HepG2 (cell line): ENCODE measurements around the gene RPL23. TPM values are rescaled to one million over a fixed set of nuclear protein-coding genes. Genes with fewer than 3 reads are reported as not detected.

Source experiments
- ERF ChIP-seq: IDR thresholded peaks from 2 replicates; pipeline ENCODE4 v1.6.1; 2018; ENCODE audit warnings: missing biosample characterization, missing genetic modification reagents
- FOSL1 ChIP-seq: sonication (generic); formaldehyde crosslinking; IDR thresholded peaks from 2 replicates; pipeline ENCODE4 v1.9.0; 2021; ENCODE audit warnings: missing genetic modification reagents, borderline replicate concordance
- HMG20A ChIP-seq: IDR thresholded peaks from 2 replicates; pipeline ENCODE4 v1.6.1; 2016; ENCODE audit warnings: borderline replicate concordance
- KDM2A ChIP-seq: sonication (generic); formaldehyde crosslinking; IDR thresholded peaks from 2 replicates; pipeline ENCODE4 v1.4.0; 2020; ENCODE audit warnings: low read depth, missing genetic modification reagents, borderline replicate concordance
- KDM4B ChIP-seq: sonication (generic); formaldehyde crosslinking; IDR thresholded peaks from 2 replicates; pipeline ENCODE4 v1.4.0; 2020; ENCODE audit warnings: missing genetic modification reagents
- KDM5A ChIP-seq: fragments of 200-600 bp; sonication (generic); IDR thresholded peaks from 2 replicates; pipeline ENCODE4 v1.7.0; 2018; ENCODE audit warnings: antibody characterized with exemption, mild to moderate bottlenecking, low read length, borderline replicate concordance
- MIER3 ChIP-seq: IDR thresholded peaks from 2 replicates; pipeline ENCODE4 v1.6.1; 2016; ENCODE audit warnings: missing compliant biosample characterization, borderline replicate concordance
- NRL ChIP-seq: sonication (generic); formaldehyde crosslinking; IDR thresholded peaks from 2 replicates; pipeline ENCODE4 v1.5.0; 2020; ENCODE audit warnings: missing genetic modification reagents, mild to moderate bottlenecking, moderate library complexity, borderline replicate concordance
- PRMT3 ChIP-seq: sonication (generic); formaldehyde crosslinking; IDR thresholded peaks from 2 replicates; pipeline ENCODE4 v1.8.1; 2022; ENCODE audit warnings: low read depth, mild to moderate bottlenecking, moderate library complexity, missing genetic modification reagents, borderline replicate concordance
- SIN3B ChIP-seq: fragments of 150-350 bp; IDR thresholded peaks from 2 replicates; pipeline ENCODE4 v1.6.1; 2014; ENCODE audit warnings: low read length
- ZEB1 ChIP-seq: IDR thresholded peaks from 2 replicates; pipeline ENCODE4 v1.6.1; 2012; ENCODE audit warnings: mild to moderate bottlenecking, low read depth, inconsistent platforms; ENCODE audit not compliant: insufficient replicate concordance
- ZNF230 ChIP-seq: sonication (generic); formaldehyde crosslinking; IDR thresholded peaks from 2 replicates; pipeline ENCODE4 v1.4.0; 2020; ENCODE audit warnings: mild to moderate bottlenecking, missing genetic modification reagents
- ZNF761 ChIP-seq: sonication (generic); formaldehyde crosslinking; conservative IDR thresholded peaks from 2 replicates; pipeline ENCODE4 v1.4.0; 2020; ENCODE audit warnings: mild to moderate bottlenecking, missing genetic modification reagents
- polyA plus RNA-seq, 8 experiments: library from polyadenylated mRNA; depleted of rRNA in 3 of 8; stranded (reverse) in 7 of 8; unstranded in 1 of 8; fragments of >200 nt; fragmentation: Illumina TruSeq in 4 of 8; extraction: Trizol in 4 of 8; gene quantifications; 2 replicates each; pipeline versions ENCODE4 v1.2.1 to v1.2.3, GENCODE V29; 2011 to 2016; ENCODE audit warnings: low read depth in 4 of 8, missing spikeins in 1 of 8, mixed read lengths in 1 of 8; ENCODE audit not compliant: insufficient read depth in 1 of 8
- total RNA-seq, 5 experiments: library from RNA; depleted of rRNA; stranded (reverse); fragments of >200 nt; fragmentation: Illumina TruSeq; extraction: Trizol; gene quantifications; 2 replicates each; pipeline ENCODE4 v1.2.3, GENCODE V29; 2016; ENCODE audit warnings: low read depth in 1 of 5
- TF ChIP-seq, protein P1 (sequence below): sonication (generic); formaldehyde crosslinking; IDR thresholded peaks from 2 replicates; pipeline ENCODE4 v1.4.0; 2020; ENCODE audit warnings: mild to moderate bottlenecking, missing genetic modification reagents
- TF ChIP-seq, protein P2 (sequence below), 2 experiments: sonication (generic) in 1 of 2; formaldehyde crosslinking in 1 of 2; IDR thresholded peaks; 2 replicates each; pipeline versions ENCODE4 v1.4.0 to v1.6.1; 2018 to 2020; ENCODE audit warnings: missing genetic modification reagents in 2 of 2, borderline replicate concordance in 1 of 2, low read depth in 1 of 2, mild to moderate bottlenecking in 1 of 2, missing biosample characterization in 1 of 2
- TF ChIP-seq, protein P3 (sequence below): sonication (generic); formaldehyde crosslinking; IDR thresholded peaks from 2 replicates; pipeline ENCODE4 v1.4.0; 2020; ENCODE audit warnings: mild to moderate bottlenecking, missing genetic modification reagents
- TF ChIP-seq, protein P4 (sequence below): sonication (generic); formaldehyde crosslinking; IDR thresholded peaks from 2 replicates; pipeline ENCODE4 v1.4.0; 2020; ENCODE audit warnings: missing genetic modification reagents, low read depth, mild to moderate bottlenecking, borderline replicate concordance
- TF ChIP-seq, protein P5 (sequence below): sonication (generic); formaldehyde crosslinking; IDR thresholded peaks from 2 replicates; pipeline ENCODE4 v1.8.0; 2022; ENCODE audit warnings: low read depth, missing genetic modification reagents
- TF ChIP-seq, protein P6 (sequence below): IDR thresholded peaks from 2 replicates; pipeline ENCODE4 v1.6.1; 2016; ENCODE audit warnings: mild to moderate bottlenecking

The RPL23 gene
- total and polyA plus RNA-seq, 2 of the 13 experiments (the other 11 are each of a cell fraction or from before 2014, with no cell fraction given), result 2,790 to 4,860 TPM

DNA sequence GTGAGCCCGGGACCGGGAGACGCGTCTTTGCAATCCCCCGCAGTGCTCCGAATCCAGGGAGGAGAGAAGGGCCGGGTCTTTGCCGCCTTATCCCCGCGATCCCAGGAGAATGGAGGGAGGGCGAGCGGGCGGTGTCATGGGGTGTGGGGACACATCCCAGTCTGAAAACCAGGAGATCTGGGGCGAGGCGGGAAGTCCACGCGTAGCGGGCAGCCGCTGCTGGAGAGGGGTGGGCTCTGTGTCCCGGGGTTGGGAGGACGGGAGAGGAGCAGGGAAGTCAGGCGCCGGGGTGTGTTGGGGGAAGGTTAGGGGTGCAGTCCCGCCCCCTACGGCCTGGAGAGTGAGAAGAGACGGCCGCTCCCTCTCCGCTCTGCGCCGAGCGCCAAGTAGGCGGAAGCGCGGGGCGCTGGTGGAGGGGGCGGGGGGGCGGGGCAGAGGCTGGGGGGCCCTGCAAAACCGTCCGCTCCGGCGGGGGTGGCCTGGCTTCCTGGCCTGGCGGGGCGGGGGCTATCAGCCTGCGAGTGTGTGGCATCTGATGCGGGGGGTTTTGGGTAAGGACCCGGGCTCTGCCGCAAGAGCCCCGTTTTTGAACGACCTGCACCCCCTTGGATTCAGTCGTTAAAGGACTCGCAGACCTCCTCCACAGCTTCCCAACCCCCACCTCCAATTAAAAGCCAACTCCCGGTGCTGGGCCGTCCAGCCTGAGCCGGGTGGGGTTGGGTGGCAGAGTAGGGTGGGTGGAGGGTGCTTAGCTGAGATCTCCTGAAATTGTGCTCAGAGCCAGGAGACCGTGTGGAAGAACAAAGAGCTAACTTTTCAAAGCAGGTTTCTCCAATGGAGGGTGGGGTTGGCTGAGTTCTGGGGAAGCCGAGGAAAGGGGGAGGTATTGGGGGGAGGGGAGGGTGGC is 17.0 kb upstream of the RPL23 start (continued):
- TF ChIP-seq KDM4B (CRISPR knock-in tag) (no peak), SIN3B (no peak), ZEB1 (peak; percentile 36), FOSL1 (no peak), KDM2A (0 out of 2 replicates have a peak, but pooled peaks have one; percentile 20), PRMT3 (no peak), NRL (peak; percentile 39), ERF (no peak), ZNF761 (no peak), MIER3 (CRISPR knock-in tag) (no peak; the same call in 1 of the 2 replicates), HMG20A (CRISPR knock-in tag) (no peak; the same call in 1 of the 2 replicates), KDM5A (no peak), ZNF230 (CRISPR knock-in tag) (peak; percentile 60; the same call in 1 of the 2 replicates)
- TF ChIP-seq, protein P1, sequence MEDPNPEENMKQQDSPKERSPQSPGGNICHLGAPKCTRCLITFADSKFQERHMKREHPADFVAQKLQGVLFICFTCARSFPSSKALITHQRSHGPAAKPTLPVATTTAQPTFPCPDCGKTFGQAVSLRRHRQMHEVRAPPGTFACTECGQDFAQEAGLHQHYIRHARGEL (CRISPR knock-in tag), result 0 out of 2 replicates have a peak, but pooled peaks have one; percentile 68
- TF ChIP-seq, protein P2, sequence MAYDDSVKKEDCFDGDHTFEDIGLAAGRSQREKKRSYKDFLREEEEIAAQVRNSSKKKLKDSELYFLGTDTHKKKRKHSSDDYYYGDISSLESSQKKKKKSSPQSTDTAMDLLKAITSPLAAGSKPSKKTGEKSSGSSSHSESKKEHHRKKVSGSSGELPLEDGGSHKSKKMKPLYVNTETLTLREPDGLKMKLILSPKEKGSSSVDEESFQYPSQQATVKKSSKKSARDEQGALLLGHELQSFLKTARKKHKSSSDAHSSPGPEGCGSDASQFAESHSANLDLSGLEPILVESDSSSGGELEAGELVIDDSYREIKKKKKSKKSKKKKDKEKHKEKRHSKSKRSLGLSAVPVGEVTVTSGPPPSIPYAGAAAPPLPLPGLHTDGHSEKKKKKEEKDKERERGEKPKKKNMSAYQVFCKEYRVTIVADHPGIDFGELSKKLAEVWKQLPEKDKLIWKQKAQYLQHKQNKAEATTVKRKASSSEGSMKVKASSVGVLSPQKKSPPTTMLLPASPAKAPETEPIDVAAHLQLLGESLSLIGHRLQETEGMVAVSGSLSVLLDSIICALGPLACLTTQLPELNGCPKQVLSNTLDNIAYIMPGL (CRISPR knock-in tag; IDR thresholded peaks at IDR 0.05; ENCODE audit: borderline replicate concordance in 1 of 2, low read depth in 1 of 2), result peak in 1 of 2 experiments; percentile 7; a peak in 1 of 4 replicates
- TF ChIP-seq, protein P3, sequence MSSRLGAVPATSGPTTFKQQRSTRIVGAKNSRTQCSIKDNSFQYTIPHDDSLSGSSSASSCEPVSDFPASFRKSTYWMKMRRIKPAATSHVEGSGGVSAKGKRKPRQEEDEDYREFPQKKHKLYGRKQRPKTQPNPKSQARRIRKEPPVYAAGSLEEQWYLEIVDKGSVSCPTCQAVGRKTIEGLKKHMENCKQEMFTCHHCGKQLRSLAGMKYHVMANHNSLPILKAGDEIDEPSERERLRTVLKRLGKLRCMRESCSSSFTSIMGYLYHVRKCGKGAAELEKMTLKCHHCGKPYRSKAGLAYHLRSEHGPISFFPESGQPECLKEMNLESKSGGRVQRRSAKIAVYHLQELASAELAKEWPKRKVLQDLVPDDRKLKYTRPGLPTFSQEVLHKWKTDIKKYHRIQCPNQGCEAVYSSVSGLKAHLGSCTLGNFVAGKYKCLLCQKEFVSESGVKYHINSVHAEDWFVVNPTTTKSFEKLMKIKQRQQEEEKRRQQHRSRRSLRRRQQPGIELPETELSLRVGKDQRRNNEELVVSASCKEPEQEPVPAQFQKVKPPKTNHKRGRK (CRISPR knock-in tag), result no peak
- TF ChIP-seq, protein P4, sequence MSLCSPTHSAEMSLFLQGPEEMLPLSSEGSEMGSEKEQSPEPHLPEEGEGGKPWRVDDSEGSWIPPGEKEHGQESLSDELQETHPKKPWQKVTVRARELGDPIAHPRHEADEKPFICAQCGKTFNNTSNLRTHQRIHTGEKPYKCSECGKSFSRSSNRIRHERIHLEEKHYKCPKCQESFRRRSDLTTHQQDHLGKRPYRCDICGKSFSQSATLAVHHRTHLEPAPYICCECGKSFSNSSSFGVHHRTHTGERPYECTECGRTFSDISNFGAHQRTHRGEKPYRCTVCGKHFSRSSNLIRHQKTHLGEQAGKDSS (CRISPR knock-in tag), result no peak
- TF ChIP-seq, protein P5, sequence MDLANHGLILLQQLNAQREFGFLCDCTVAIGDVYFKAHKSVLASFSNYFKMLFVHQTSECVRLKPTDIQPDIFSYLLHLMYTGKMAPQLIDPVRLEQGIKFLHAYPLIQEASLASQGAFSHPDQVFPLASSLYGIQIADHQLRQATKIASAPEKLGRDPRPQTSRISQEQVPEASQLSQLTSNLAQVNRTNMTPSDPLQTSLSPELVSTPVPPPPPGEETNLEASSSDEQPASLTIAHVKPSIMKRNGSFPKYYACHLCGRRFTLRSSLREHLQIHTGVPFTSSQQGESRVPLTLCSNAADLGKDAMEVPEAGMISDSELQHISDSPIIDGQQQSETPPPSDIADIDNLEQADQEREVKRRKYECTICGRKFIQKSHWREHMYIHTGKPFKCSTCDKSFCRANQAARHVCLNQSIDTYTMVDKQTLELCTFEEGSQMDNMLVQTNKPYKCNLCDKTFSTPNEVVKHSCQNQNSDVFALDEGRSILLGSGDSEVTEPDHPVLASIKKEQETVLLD (CRISPR knock-in tag), result no peak; the same call in 1 of the 2 replicates
- TF ChIP-seq, protein P6, sequence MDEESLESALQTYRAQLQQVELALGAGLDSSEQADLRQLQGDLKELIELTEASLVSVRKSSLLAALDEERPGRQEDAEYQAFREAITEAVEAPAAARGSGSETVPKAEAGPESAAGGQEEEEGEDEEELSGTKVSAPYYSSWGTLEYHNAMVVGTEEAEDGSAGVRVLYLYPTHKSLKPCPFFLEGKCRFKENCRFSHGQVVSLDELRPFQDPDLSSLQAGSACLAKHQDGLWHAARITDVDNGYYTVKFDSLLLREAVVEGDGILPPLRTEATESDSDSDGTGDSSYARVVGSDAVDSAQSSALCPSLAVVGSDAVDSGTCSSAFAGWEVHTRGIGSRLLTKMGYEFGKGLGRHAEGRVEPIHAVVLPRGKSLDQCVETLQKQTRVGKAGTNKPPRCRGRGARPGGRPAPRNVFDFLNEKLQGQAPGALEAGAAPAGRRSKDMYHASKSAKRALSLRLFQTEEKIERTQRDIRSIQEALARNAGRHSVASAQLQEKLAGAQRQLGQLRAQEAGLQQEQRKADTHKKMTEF (CRISPR knock-in tag), result no peak
